Measurements from ENCODE around the gene MAPK8IP3.
"Not testable (repeated sequence)": the region's sequence is repeated elsewhere in the genome, so short reads cannot be mapped to it uniquely, and the experiment has no call there.

The MAPK8IP3 gene

GRCh38 chr16:1784977-1785845 lies 79.2 kb downstream of the MAPK8IP3 start:
- DNase-seq (ENCODE audit: low read depth in 2 of 2, low spot score in 1 of 2) = no peak

- DNase-seq (ENCODE audit: low read depth in 2 of 2, low spot score in 1 of 2) = no peak
These were observed 79.8 kb downstream of the MAPK8IP3 start for GRCh38 chr16:1785846-1786170.

GRCh38 chr16:1786242-1787055 lies 80.5 kb downstream of the MAPK8IP3 start:
- no peak for DNase-seq (ENCODE audit: low read depth in 2 of 2, low spot score in 1 of 2)

GRCh38 chr16:1787056-1787321 lies 81.0 kb downstream of the MAPK8IP3 start:
- no peak for DNase-seq (ENCODE audit: low read depth in 2 of 2, low spot score in 1 of 2)

GRCh38 chr16:1787322-1788094 lies 81.5 kb downstream of the MAPK8IP3 start:
- no peak for DNase-seq (ENCODE audit: low read depth in 2 of 2, low spot score in 1 of 2)

GRCh38 chr16:1788095-1788707 lies 82.2 kb downstream of the MAPK8IP3 start:
- DNase-seq (ENCODE audit: low read depth in 2 of 2, low spot score in 1 of 2) = no peak

GRCh38 chr16:1788708-1789100 lies 82.7 kb downstream of the MAPK8IP3 start:
- no peak for DNase-seq (ENCODE audit: low read depth in 2 of 2, low spot score in 1 of 2)

GRCh38 chr16:1789643-1790045 lies 83.6 kb downstream of the MAPK8IP3 start:
- DNase-seq (ENCODE audit: low read depth in 2 of 2, low spot score in 1 of 2) = no peak

- no peak for DNase-seq (ENCODE audit: low read depth in 2 of 2, low spot score in 1 of 2)
These were observed 84.2 kb downstream of the MAPK8IP3 start for GRCh38 chr16:1790261-1790610.

- DNase-seq (ENCODE audit: low read depth in 2 of 2, low spot score in 1 of 2) = no peak
These were observed 84.7 kb downstream of the MAPK8IP3 start for GRCh38 chr16:1790611-1791255.

GRCh38 chr16:1791256-1791942 lies 85.4 kb downstream of the MAPK8IP3 start:
- no peak for DNase-seq (ENCODE audit: low read depth in 2 of 2, low spot score in 1 of 2)

GRCh38 chr16:1791943-1792812 lies 86.2 kb downstream of the MAPK8IP3 start:
- no peak for DNase-seq (ENCODE audit: low read depth in 2 of 2, low spot score in 1 of 2)

GRCh38 chr16:1792836-1793577 lies 87.0 kb downstream of the MAPK8IP3 start:
- no peak for DNase-seq (ENCODE audit: low read depth in 2 of 2, low spot score in 1 of 2)

- no peak for DNase-seq (ENCODE audit: low read depth in 2 of 2, low spot score in 1 of 2)
These were observed 87.7 kb downstream of the MAPK8IP3 start, which contains the start of gene IGFALS for GRCh38 chr16:1793578-1794220. IGFALS (minus strand) TSS chr16:1793705; CDS start chr16:1793652, 53 bp downstream.

- no peak for DNase-seq (ENCODE audit: low read depth in 2 of 2, low spot score in 1 of 2)
These were observed 88.4 kb downstream of the MAPK8IP3 start for GRCh38 chr16:1794221-1794871.

GRCh38 chr16:1794908-1795666 lies 89.1 kb downstream of the MAPK8IP3 start:
- no peak for DNase-seq (ENCODE audit: low read depth in 2 of 2, low spot score in 1 of 2)

GRCh38 chr16:1799263-1799662 lies 93.3 kb downstream of the MAPK8IP3 start:
- DNase-seq (ENCODE audit: low read depth in 2 of 2, low spot score in 1 of 2) = not testable (repeated sequence)

Data from stimulated activated CD8-positive, alpha-beta memory T cell treated with anti-CD3 and anti-CD28 coated beads, Interleukin-4, amount 100 ng/mL, for 4 hours (primary cell).